ENCODE results near the gene MERTK. TPM values are rescaled to one million over a fixed set of nuclear protein-coding genes. Genes with fewer than 3 reads are reported as not detected.
"Not testable (repeated sequence)": the region's sequence is repeated elsewhere in the genome, so short reads cannot be mapped to it uniquely, and the experiment has no call there.

MERTK gene
- polyA plus RNA-seq, 12 donors = 2.4 to 9.1 (median 4.3) TPM; not detected in 1

DNA sequence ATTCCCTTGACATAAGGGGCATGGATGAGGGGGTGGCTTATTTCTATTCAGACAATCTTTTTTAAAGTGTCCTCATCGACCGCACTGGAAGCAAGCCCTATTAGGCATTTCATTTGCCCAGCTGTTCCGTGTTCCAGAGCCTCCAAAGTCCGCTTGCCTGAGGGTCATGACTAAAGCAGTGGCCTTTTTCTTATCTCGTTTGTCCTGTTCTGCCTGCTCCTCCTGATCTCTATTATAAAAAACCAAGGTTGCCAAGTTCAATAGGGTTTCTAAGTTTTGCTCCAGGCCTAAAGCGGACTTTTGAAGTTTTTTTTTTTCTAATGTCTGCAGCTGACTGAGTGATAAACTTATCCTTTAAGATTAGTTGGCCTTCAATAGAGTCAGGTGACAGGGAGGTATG is 143.1 kb downstream of the MERTK start:
- DNase-seq = not testable (repeated sequence)

DNA sequence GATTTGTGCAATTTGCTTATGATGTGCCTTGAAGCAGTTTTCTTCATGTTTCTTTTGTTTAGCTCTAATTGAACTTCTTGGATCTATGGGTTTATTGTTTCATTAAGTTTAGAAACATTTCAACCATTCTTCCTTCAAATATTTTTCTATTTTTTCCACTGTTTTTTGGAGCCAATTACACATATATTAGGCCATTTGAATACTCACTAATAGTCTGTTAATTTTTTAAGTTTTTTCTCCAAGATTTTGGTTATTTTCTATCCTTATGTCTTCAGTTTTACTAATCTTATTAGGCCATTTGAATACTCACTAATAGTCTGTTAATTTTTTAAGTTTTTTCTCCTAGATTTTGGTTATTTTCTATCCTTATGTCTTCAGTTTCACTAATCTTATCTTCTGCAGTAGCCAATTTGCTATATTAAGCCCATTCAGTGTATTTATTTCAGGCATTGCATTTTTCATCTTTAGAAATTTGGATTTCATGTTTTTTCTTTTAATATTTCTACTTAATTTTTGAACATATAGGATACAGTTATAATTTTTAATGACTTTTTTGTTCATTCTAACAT is 147.1 kb downstream of the MERTK start:
- no peak for DNase-seq

DNA sequence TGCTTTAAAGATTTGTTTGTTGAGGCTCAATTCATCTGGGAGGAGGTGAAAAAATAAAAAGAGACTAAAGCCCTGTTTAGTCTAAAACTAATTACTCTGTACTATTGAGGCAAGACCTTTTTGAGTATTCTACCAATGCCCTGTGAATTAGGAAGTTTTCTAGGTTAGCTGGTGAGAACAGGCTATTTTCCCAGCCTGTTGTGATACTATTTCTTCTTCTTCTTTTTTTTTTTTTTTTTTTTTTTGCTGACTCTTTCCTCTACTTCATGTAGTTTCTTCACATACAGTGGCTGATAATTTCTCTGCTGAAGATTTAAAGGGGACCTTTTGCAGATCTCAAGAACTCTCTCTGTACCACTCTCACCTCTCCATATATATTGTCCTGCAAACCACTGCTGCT is 147.8 kb downstream of the MERTK start:
- DNase-seq = no peak

DNA sequence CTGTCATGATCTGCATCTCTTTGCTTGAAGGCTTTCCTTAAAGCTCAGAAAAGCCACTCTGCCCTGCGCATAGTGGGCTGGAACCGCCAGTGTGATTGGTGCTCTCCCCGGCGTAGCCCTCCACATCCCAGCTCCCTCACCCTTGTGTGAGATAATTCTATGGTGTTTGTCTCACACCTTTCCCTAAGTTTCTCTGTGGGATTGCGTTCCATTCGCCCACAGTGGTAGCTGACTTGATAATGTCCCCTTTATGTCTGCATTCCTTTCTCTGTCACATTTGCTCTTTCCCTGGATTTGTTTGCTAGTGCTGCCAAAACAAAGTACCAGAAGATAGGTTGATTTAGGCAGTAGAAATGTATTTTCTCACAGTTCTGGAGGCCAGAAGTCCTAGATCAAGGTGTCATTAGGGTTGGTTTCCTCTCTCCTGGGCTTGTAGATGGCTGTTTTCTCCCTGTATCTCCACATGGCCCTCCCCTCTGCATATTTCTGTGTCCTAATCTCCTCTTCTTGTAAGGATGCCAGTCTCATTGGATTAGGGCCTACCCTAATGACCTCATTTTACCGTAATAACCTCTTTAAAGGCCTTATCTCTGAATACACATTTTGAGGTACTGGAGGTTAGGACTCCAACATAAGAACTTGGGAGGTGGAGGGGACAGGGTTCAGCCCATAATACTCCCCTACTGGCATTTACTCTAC is 149.3 kb downstream of the MERTK start:
- DNase-seq = no peak

DNA sequence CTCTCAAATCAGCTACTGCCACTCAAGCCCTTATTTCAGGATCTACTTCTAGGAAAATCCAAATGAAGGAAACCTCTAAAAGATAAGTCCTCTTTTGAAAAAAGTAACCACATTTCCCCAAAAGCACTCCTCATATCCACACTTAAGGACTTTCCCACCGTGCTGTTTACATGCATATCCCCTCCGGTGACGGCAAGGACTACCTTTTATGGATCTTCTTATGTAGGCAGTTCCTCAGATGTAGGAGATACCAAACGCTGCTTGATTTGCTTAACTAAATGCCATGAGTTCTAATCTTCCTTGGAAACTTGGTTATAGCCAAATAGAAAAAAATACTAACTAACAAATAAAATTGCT is 149.8 kb downstream of the MERTK start:
- no peak for DNase-seq

DNA sequence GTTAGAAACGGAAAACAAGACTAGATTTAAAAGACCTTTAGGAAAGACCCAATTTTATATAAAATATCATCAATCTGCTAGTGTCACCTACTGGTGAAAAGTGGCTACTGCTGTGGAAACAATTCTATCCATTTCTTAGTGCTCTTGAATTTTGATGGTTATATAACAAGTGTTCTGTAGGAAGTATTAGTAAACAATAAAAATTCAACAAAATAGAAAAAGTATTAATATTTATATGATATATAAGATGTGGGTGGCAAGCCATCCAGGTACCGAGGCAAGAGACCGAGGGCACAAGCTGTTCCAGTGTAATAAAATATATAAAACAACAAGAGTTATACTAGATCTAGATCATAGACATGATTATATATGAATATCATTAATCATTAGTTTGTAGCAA is 150.5 kb downstream of the MERTK start:
- peak; percentile 67 for DNase-seq

DNA sequence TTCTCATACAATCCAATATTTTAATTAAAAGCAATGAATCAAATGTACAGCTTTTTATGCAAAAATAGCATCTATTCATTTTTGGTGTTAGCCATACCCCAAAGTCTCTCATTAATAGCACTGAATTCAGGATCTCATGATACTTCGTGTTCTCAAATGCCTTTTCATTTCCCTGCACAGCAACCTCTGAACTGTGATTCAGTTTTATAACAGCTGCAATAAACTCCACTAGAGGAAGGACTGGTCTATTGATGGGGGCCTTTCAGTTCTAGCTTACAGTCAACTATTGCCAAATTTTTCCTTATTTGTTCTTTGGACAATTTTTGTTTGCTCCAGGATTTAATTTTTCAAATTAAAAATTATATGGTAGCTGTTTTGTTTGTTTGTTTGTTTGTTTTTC is 151.9 kb downstream of the MERTK start:
- DNase-seq = no peak

DNA sequence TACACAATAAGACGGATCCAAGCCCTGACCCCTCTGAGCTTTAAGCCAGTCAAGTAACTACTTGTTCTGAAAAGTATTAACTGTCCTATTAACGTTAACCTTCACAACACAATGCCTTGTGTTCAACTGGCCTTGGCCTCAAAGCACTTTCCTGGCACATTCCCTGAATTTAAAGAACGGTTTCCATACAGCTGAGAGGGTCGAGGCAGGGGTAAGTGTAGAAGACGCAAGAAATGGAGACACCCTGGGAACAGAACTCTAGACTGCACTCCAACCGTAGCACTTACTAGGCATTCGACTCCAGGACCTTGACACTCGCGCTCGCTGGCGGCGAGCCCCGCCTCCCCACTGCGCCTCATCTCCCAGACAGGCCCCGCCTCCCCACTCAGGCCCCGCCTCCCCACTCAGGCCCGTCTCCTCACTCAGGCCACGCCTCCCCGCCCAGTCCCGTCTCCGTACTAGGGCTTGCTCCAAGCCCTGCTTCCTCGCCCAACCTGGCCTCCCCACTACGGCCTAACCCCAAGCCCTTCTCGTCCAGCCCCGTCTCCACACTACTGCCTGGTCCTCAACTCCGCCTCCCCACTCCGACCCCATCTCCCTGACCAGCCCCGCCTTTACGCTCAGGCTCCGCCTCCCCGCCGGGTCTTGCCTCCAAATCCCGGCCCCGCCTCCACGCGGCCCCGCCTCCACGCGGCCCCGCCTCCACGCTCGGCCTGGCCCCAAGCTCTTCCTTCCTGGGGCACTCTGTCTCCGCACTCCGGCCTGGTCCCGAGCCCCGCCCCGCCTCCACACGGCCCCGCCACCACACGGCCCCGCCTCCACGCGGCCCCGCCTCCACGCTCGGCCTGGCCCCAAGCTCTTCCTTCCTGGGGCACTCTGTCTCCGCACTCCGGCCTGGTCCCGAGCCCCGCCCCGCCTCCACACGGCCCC is 155.8 kb downstream of the MERTK start:
- peak; percentile 94 for DNase-seq

DNA sequence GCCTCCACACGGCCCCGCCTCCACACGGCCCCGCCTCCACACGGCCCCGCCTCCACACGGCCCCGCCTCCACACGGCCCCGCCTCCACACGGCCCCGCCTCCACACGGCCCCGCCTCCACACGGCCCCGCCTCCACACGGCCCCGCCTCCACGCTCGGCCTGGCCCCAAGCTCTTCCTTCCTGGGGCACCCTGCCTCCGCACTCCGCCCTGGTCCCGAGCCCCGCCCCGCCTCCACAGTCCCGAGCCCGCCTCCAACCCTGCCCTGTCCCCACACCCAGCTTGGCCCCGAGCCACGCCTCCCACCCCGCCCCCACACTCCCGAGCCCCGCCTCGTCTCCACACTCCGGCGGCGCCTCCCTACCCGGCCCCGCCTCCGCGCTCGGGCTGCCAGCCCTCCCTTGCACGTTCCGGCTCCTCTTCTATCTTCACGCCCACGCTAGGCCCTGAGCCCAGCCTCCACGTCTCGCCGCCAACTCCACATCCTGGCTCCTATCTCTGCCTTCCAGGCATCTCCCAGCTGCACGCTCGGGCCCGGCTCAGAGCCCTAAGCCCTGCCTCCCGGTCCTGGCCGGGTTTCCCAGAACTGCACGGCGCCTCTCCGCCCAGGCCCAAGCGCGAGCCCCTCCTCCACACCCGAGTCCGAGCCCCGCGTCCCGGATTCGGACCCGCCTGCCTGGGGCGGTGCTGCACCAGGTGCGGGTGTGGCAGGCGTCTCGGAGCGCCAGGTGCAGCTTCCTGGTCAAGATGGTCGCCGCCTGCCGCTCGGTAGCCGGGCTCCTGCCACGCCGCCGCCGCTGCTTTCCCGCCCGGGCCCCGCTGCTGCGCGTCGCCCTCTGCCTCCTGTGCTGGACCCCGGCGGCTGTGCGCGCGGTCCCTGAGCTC is 156.7 kb downstream of the MERTK start, which contains the start of gene TMEM87B:
Gene TMEM87B (plus strand): TSS at position 423 of the 883 bp plus-strand sequence. CDS start 323 bp downstream, at position 746.
- peak; percentile 99 for DNase-seq

DNA sequence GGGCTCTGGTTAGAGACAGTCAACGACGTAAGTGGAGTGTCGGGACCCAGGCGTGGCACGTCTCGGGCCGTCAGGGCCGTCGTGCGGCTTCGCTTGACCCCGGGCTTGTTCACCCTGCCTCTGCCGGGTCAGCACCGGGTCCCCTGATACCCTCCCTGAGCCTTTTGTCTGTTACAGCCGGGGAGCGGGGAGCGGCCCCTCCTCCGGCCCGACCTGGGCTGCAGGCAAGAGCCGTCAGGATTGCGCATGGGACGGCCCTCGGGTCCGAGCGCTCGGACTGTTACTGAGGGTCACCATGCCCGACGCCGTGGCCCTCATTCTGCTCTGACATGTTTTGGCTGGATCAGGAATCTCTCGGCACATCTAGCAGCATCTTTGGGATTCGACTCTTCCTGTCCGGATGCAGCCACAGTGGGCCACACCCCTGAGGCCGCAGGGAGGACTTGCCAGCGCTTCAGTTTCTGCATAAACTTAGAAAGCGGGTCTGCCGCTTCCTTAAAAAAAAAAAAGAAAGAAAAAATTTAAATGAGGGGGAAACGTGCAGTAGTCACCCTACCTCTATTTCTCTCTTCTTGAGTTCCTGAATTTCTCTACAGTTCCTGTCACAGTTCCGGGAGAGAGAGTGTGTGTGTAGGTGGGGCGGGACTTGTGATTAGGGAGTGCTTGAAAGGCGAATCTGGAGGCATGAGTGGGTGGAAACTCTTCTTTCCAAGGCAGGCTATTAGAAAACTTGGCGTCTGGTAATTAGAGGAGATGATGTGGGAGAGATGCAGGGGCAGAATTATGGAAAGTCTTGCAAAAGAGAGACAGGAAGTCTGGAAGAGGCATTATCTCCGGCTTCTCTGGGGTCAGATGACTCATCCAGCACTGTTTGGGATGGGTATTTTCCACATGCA is 157.6 kb downstream of the MERTK start:
- peak; percentile 90 for DNase-seq

DNA sequence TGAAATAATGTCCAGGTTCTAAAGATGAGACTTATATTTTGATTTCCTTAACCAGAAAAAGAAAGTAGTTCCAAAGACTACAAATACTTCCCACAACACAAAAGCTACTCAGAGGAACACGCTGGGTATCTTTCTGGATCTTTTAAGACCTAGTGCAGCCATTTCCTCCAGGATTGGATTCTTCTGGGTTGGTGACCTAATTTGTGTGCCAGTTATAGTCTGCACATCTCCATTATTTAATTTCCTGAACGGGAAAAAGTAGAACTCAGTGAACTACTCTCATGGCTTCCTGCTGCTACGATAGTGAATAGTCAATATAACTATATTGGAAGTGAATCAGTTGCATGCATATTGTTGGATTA is 158.2 kb downstream of the MERTK start:
- DNase-seq = no peak

DNA sequence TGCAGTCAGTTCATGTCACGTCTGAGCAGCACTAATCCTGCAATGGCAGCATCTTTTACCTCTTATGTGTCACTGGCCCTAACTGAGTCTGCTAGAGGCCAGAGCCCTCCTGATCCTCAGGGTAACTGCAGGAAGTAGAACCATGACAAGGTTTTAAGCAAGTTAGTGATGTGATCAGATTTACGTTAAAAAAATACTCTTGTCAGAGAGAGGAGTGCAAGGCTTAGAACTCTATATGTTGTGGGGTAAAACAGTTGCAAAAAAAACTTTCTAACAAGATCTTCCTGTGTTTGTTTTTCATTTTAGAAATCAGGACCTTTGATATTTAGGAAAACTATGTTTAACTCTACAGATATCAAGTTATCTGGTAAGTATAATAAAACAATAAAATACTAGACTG is 161.3 kb downstream of the MERTK start:
- no peak for DNase-seq

DNA sequence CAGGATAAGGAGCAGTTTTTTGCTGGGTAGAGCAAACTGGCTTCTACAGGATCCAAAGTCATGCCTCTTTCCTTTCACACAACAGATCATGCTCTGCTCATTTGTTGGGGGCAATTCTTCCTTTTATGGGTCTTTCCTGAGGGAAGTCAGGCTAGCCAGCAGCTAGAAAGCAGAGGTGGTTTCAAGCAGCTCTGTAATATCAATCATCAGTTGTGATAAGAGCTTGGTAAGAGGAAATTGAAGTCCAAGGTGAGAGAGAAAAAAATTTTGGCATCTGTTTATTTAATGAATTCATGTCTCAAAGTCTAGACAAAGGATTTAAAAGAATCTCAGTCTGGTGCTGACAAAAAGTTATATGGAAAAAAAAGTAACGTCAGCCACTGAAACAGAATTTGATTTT is 162.9 kb downstream of the MERTK start:
- DNase-seq = no peak

DNA sequence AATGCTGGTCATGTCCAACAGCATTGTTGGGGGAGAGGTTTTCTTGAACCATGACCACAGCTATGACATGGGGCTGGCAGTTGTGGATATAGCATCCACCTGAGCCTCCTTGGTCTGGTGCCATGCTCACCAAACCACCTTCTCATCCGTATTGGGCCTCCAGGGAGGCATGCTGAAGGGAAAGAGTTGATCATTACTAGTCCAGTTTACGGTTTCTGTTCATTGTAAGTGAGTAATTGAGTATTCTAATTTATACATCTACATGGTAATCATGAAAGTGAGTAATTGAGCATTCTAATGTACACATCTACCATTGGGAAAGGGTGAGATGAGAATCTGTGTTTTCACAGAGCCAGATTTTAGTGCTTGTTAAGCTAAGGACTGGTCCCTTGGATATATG is 163.4 kb downstream of the MERTK start:
- no peak for DNase-seq

DNA sequence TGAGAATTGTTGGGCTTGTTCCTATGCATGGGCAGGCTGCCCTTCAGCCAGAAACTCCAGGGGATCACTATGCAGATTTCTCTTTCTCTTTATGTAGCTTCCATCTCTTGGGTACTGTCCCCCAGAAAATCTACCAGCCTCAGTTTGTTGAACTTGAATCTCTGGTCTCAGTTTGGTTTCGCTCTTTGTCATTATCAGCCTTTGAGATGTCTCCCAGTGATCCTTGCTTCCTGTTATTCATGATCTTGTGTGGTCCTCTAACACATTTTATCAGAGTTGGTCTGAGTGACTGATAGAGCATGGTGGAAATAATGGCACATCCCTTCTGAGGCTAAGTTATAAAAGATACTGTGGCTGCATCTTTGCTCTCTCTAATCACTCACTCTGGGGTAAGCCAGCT is 164.5 kb downstream of the MERTK start:
- no peak for DNase-seq

DNA sequence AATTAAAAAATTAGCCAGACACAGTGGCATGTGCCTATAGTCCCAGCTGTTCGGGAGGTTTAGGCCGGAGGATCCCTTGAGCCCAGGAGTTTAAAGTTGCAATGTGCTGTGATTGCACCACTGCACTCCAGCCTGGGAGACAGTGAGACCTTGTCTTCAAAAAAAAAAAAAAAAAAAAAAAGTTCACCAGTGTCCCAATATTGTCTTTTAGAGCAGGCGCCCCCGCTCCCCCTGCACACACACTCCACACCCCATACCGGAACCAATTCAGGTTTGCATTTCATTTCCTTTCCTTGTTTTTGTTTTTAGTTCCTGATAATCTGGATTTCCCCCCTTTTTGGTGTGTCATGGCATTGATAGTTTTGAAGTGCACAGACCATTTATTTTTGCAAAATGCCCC is 167.1 kb downstream of the MERTK start:
- no peak for DNase-seq

DNA sequence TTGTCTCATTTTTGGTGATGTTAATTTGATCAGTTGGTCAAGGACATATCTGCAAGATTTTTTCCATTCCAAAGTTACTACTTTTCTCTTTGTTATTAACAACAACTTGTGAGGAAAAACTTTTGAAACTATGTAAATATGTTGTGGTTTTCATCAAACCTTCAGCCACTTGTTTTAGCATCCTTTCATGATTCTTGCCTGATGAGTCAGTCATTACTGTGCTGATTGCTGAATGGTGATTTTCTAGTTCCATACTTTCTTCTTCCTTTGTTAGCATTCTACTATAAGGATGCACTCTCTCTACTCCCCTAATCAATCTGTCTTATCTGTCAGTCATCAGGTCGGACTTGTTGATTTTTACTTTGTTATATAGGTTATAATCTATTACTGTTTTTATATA is 167.6 kb downstream of the MERTK start:
- DNase-seq = no peak

DNA sequence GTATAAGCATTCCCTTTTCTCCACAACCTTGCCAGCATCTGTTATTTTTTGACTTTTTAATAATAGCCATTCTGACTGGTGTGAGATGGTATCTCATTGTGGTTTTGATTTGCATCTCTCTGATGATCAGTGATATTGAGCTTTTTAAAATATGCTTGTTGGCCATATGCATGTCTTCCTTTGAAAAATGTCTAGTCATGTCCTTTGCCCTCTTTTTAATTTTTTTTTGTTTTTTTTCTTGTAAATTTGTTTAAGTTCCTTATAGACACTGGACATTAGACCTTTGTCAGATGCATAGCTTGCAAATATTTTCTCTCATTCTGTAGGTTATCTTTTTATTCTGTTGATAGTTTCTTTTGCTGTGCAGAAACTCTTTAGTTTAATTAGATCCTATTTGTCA is 171.4 kb downstream of the MERTK start:
- DNase-seq = not testable (repeated sequence)

DNA sequence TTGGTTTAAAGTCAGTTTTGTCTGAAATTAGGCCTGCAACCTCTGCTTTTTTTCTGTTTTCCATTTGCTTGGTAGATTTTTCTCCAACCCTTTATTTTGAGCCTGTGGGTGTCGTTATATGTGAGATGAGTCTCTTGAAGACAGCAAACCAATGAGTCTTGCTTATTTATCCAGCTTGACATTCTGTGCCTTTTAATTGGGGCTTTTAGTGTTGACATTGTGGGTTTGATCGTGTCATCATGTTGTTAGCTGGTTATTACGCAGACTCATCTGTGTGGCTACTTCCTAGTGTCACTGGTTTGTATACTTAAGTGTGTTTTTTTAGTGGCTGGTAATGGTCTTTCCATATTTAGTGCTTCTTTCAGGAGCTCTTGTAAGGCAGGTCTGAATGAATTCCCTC is 175.5 kb downstream of the MERTK start:
- no peak for DNase-seq

DNA sequence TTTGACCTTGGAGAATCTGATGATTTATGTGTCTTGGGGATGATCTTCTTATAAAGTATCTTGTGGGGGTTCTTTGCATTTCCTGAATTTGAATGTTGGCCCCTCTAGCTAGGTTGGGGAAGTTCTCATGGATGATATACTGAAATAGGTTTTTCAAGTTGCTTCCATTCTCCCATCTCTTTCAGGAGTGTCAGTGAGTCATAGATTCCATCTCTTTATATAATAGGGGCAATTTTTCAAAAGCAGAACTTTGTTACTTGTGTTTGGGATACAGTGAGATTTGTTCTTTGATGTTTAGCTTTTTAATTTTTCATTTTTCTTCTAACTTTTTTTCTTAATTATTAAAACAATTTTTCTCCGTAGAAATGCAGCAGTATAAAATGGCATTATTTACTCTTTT is 176.1 kb downstream of the MERTK start:
- DNase-seq = no peak

Measured in muscle of arm (tissue), 12 donors.